Endothelial cell of umbilical vein (primary cell): Measurements from ENCODE around the gene STK39.

Experiments
- EZH2 ChIP-seq: IDR thresholded peaks from 2 replicates; pipeline ENCODE4 v1.6.1; 2012; ENCODE audit warnings: borderline replicate concordance, low read depth, mild to moderate bottlenecking, moderate library complexity, low read length, inconsistent platforms; ENCODE audit not compliant: severe bottlenecking
- FOS ChIP-seq: IDR thresholded peaks from 2 replicates; pipeline ENCODE4 v1.6.1; 2011; ENCODE audit warnings: mild to moderate bottlenecking, low read length, moderate library complexity, borderline replicate concordance; ENCODE audit not compliant: insufficient read depth
- JUN ChIP-seq: IDR thresholded peaks from 2 replicates; pipeline ENCODE4 v1.6.1; 2011; ENCODE audit warnings: borderline replicate concordance, low read depth; ENCODE audit not compliant: insufficient read length, insufficient read depth
- MYC ChIP-seq: IDR thresholded peaks from one replicate; pipeline ENCODE4 v1.6.1; 2011; ENCODE audit warnings: mild to moderate bottlenecking, low read depth, low read length
- POLR2A ChIP-seq: IDR thresholded peaks from 2 replicates; pipeline ENCODE4 v1.6.1; 2012; ENCODE audit warnings: low read depth, mild to moderate bottlenecking, control low read depth, low read length
- POLR2AphosphoS5 ChIP-seq: IDR thresholded peaks from 2 replicates; pipeline ENCODE4 v1.6.1; 2012; ENCODE audit warnings: low read depth, mild to moderate bottlenecking, control low read depth, low read length, moderate library complexity; ENCODE audit not compliant: insufficient read depth
- TF ChIP-seq, protein P1 (sequence below), 2 donors: IDR thresholded peaks; 1 replicate in 1 of 2; 2 replicates in 1 of 2; pipeline ENCODE4 v1.5.1; 2011; ENCODE audit warnings: low read length in 2 of 2, mild to moderate bottlenecking in 2 of 2, moderate library complexity in 2 of 2, control low read depth in 1 of 2, inconsistent platforms in 1 of 2, low read depth in 1 of 2; ENCODE audit not compliant: insufficient read depth in 1 of 2; ENCODE audit errors: extremely low read depth in 1 of 2
- TF ChIP-seq, protein P2 (sequence below): IDR thresholded peaks from 2 replicates; pipeline ENCODE4 v1.6.1; 2011; ENCODE audit not compliant: insufficient read depth, insufficient read length

DNA sequence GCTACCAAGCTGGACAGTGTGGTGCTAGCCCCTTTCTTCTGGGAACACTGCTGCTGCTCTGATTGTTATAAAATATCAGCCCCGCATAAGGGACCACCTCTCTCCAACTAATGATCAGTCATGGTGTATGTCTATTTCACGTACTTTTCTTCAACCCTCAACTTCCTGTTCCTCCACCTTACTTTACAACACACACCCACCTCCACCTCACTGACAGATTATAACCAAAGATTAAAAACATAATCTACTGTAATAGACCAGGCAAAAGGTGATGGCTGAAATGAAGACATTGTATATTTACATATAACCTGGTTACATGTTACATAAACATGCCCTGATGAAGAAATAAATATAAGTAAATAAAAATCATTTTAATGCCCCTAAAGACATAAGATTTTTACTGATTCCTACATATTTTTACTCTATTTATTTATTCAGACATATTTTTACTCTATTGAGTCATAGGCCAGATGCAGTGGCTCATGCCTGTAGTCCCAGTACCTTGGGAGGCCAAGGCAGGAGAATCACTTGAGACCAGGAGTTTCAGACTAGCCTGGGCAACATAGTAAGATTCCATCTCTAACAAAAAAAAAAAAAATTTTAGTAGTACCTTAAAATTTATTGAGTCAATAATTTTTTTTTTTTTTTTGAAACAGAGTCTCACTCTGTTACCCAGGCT, 12.8 kb downstream of the STK39 start:
- TF ChIP-seq, protein P1, sequence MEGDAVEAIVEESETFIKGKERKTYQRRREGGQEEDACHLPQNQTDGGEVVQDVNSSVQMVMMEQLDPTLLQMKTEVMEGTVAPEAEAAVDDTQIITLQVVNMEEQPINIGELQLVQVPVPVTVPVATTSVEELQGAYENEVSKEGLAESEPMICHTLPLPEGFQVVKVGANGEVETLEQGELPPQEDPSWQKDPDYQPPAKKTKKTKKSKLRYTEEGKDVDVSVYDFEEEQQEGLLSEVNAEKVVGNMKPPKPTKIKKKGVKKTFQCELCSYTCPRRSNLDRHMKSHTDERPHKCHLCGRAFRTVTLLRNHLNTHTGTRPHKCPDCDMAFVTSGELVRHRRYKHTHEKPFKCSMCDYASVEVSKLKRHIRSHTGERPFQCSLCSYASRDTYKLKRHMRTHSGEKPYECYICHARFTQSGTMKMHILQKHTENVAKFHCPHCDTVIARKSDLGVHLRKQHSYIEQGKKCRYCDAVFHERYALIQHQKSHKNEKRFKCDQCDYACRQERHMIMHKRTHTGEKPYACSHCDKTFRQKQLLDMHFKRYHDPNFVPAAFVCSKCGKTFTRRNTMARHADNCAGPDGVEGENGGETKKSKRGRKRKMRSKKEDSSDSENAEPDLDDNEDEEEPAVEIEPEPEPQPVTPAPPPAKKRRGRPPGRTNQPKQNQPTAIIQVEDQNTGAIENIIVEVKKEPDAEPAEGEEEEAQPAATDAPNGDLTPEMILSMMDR (IDR thresholded peaks at IDR 0.05; ENCODE audit: extremely low read depth in 1 of 2, insufficient read depth in 1 of 2, low read depth in 1 of 2, low read length in 2 of 2), result no peak
- TF ChIP-seq, protein P2, sequence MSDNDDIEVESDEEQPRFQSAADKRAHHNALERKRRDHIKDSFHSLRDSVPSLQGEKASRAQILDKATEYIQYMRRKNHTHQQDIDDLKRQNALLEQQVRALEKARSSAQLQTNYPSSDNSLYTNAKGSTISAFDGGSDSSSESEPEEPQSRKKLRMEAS, result no peak
- no peak for TF ChIP-seq JUN
- TF ChIP-seq POLR2A, result no peak
- TF ChIP-seq FOS, result no peak
- TF ChIP-seq MYC, result no peak
- no peak for TF ChIP-seq POLR2AphosphoS5
- TF ChIP-seq EZH2, result no peak
